NB4 (cell line): ENCODE data around the gene MCTP2.

Experiments used
- CTCF ChIP-seq: IDR thresholded peaks from one replicate; pipeline ENCODE4 v1.5.1; 2012; ENCODE audit warnings: low read depth, low read length
- MYC ChIP-seq: IDR thresholded peaks from 2 replicates; pipeline ENCODE4 v1.6.1; 2011; ENCODE audit warnings: low read depth, low read length
- POLR2A ChIP-seq: IDR thresholded peaks from 2 replicates; pipeline ENCODE4 v1.6.1; 2011; ENCODE audit warnings: mild to moderate bottlenecking; ENCODE audit not compliant: insufficient read length; ENCODE audit errors: extremely low read depth

GRCh38 chr15:94236608-94237007 lies 5.2 kb downstream of the MCTP2 start:
- no peak for TF ChIP-seq CTCF
- TF ChIP-seq MYC = no peak
- TF ChIP-seq POLR2A = no peak
